Stimulated activated CD4-positive, alpha-beta T cell treated with anti-CD3 and anti-CD28 coated beads, Interleukin-15, amount 100 ng/mL, for 48 hours (primary cell): ENCODE measurements around the gene MRTO4.
"Not testable (repeated sequence)": the region's sequence is repeated elsewhere in the genome, so short reads cannot be mapped to it uniquely, and the experiment has no call there.

ENCODE experiments used
- DNase-seq, 2 donors: peaks; one replicate each; pipeline ENCODE4 v3.0.0-alpha.2; 2020; ENCODE audit warnings: low read depth in 2 of 2

MRTO4 gene

GRCh38 chr1:19270343-19270730, 18.7 kb downstream of the MRTO4 start:
- not testable (repeated sequence) for DNase-seq

GRCh38 chr1:19272064-19272463, 20.5 kb downstream of the MRTO4 start:
- no peak for DNase-seq

DNA sequence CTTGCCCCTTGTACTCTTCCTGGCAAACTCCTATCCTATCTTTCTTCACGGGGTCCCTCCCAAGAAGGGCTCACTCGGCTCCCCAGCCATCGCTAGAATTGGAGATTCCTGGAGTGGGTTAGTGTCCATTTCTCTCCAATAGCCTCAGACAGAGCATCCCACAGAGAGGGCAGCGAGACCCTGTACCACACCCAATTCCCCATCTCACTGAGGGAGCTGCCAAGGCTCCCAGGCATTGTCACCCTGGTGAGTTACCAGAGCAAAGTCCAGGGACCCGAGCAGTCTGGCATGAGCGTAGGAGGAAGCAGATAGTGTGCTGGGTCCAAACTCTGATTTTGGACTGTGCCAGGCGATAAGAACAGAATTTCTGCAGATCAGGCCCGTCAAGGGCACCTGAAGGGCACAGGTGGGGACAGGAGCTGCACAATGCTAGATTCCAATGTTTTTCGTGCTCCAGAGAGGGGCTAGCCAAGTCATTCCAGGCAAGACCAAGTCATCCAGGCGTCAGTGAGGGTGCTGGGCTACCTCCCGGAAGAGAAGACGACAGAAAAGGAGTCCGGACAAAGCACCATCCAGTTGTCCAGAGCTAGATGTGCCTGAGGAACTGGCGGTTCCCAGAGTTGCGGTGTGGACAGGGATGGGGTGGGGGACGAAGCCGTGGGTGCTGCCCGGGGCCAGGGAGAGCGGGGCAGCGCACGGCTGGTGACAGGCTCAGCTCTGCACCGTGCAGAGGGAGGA, 21.7 kb downstream of the MRTO4 start:
- DNase-seq: no peak

DNA sequence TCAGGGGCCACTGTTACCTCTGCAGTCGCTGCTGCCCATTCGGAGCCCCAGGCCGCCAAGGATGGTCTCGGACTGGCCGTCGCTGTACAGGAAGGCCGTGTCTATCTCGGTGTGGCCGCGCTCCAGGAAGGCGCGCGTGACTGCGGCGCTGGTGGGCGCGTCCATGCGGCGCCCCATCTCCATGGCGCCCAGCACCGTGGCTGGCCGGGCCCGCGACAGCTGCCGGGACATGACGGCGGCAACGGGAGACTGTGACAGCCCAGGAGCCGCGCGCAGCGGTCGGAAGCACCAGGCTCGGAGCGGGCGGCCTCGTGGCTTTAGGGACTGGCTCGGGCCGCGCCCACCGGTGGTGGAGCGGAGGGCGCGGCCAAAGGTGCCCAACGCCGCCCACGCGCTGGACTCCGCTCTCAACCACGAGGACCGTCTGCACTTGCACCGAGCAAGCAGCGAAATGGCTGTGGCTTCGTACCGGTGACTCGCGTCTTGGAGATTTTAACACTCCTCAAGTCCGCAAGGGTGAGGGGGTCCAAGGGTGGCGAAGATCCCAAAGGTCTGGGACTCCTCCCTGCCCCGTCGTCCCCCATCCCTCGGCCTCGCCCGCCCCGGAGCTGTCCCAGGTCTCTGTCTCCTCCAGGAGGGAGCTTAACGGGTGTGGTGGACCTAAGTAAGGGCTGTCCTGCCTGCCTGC, 22.4 kb downstream of the MRTO4 start:
- DNase-seq: not testable (repeated sequence)

DNA sequence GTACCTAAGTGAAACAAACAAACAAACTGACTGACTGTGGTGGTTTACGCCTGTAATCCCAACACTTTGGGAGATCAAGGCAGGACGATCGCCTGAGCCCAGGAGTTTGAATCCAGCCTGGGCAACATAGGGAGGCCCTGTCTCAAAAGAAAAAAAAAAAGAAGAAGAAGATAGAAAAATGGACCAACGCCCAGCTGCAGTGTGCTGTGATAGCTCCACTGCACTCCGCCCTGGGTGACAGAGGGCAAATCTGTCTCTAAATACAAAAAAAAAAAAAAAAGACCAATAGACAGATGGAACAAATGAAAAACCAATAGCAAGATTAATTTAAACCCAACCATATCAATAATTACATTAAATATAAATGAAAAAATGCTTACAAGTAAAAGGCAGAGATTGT, 23.0 kb downstream of the MRTO4 start:
- DNase-seq: no peak

GRCh38 chr1:19283891-19284290, 32.3 kb downstream of the MRTO4 start:
- DNase-seq: no peak

DNA sequence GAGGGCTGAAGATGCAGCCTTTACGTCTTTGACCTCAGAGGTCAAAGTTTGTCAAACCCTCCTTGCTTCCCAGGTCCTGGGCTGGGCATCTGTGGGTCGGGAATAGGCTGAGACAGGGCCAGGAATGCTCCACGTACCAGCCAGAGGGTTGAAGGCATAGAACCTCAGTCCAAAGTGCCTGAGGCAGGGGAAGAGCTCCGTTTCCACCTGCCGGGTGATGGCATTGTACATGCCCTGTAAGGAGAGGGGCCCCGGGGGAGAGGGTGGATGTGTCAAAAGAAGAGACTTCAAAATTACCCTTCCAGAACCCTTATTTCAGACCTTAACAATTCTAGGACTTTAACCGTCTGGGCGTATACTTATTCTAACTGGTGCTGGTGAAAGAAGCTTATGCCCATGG, 33.3 kb downstream of the MRTO4 start:
- DNase-seq: no peak

- not testable (repeated sequence) for DNase-seq
Observed at GRCh38 chr1:19285366-19285765, 33.8 kb downstream of the MRTO4 start.

GRCh38 chr1:19285807-19286206, 34.2 kb downstream of the MRTO4 start:
- DNase-seq: not testable (repeated sequence)

- DNase-seq: no peak
Observed at GRCh38 chr1:19287436-19288185, 36.0 kb downstream of the MRTO4 start.

- DNase-seq: peak; percentile 33 to 58
Observed at GRCh38 chr1:19288324-19289241, 37.0 kb downstream of the MRTO4 start, which contains the start of gene AKR7A3. TSS of gene AKR7A3 (minus strand) at chr1:19288770. CDS start at chr1:19288709, 61 bp downstream.

DNA sequence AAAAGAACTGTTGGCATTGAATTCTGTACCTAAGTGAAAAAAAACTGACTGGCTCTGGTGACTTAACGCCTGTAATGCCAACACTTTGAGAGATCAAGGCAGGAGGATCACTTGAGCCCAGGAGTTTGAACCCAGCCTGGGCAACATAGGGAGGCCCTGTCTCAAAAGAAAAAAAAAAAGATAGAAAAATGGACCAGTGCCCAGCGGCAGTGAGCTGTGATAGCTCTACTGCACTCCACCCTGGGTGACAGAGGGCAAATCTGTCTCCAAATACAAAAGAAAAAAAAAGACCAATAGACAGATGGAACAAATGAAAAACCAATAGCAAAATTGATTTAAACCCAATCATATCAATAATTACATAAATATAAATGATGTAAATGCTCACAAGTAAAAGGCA, 37.6 kb downstream of the MRTO4 start:
- DNase-seq: no peak

DNA sequence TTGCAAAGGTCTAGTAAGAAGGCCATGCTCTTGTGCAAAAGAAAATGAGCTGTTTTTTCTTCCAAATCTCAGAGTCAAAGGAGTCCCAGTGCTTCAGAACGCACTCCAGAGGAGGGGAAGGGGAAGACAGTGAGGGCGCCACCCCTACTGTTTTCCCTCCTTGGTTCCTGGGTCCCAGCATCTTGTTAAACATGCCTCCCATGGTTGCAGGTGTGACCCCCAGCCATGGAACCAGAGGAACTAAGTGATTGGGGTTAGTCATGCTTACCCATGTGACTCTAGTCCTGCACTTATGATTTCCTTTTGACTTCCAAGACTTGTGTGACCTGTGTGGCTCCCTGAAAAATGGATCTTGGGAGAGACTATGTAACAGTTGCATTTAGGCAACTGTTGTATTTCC, 43.0 kb downstream of the MRTO4 start:
- no peak for DNase-seq

- no peak for DNase-seq
Observed at GRCh38 chr1:19300211-19300610, 48.6 kb downstream of the MRTO4 start.

DNA sequence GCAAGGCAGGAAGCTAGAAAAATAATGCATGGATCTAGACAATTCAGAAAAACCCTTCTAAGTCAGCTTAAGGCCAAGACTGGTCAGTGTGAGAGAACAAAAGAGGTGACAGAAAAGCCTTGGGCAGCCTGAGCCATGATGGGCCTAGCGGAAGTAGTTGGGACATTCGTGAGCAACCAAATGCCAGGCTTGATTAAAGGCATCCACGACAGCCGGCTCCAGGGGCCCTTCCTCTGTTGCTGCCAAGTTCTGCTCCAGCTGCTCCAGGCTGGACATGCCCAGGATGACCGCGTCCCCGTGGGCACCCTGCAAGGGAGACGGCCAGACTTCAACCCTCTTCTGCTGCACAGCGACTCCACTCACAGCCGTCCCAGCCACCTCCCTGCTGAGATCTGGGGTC, 52.5 kb downstream of the MRTO4 start:
- DNase-seq: not testable (repeated sequence)

GRCh38 chr1:19305880-19306279, 54.3 kb downstream of the MRTO4 start:
- DNase-seq: no peak

- DNase-seq: no peak
Observed at GRCh38 chr1:19306941-19307340, 55.3 kb downstream of the MRTO4 start.

- no peak for DNase-seq
Observed at GRCh38 chr1:19307794-19308508, 56.3 kb downstream of the MRTO4 start.

DNA sequence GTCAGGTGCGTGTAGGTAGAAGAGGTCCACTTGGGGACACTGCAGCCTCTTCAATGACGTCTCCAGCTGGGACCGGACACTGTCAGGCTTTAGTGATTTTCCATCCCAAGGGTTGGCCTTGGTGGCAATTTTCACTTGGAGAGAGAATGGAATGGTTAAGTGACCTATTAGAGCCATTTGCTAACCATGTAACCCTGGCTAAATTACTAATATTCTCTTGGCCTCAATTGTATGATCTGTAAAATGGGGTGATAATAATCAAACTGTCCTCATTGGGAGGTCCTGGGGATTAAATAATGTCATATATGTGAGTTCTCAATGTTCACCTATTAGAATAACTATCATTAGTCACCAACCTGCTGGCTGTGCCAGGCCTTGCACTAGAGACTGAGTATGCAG, 56.9 kb downstream of the MRTO4 start:
- no peak for DNase-seq

DNA sequence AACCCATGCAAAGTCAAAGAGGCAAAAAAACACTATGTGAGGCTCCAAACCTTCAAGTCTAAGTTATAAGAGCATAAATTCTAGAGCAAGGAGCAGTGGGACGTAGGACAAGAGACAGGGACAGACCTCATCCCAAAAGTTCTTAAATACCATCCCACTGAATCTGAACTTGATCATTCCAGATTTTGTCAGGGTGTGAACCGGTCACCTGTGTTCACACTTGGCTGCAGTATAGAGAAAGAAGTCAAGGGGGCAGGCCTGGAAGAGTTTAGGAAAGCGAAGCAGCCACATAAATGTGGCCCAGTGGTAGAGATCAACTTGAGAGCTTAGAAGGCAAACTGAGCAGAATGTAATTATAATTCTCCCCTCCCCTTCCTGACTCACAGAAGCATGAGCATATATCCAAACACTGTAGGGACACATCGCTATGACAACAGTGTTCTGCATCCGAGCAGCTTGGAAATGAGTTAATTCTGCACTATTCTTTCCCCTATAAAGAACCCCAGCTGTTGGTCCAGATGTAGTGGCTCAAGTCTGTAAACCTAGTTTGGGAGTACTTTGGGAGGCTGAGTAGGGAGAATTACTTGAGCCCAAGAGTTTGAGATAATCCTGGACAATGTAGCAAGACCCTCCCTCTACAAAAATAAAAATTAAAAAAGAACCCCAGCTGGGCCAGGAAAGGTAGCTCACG, 57.7 kb downstream of the MRTO4 start:
- no peak for DNase-seq
